Breast epithelium (tissue), 3 donors: ENCODE results near the gene SAMM50.

Source experiments
- POLR2A ChIP-seq: fragments of 450-650 bp; IDR thresholded peaks from one replicate; pipeline ENCODE4 v1.6.1; 2016; ENCODE audit warnings: antibody characterized with exemption, mild to moderate bottlenecking, moderate library complexity
- TF ChIP-seq, protein P1 (sequence below), 3 donors: fragments of 450-650 bp; IDR thresholded peaks; one replicate each; pipeline ENCODE4 v1.5.1; 2016 to 2017; ENCODE audit warnings: antibody characterized with exemption in 3 of 3, mild to moderate bottlenecking in 3 of 3, moderate library complexity in 3 of 3

- TF ChIP-seq, protein P1, sequence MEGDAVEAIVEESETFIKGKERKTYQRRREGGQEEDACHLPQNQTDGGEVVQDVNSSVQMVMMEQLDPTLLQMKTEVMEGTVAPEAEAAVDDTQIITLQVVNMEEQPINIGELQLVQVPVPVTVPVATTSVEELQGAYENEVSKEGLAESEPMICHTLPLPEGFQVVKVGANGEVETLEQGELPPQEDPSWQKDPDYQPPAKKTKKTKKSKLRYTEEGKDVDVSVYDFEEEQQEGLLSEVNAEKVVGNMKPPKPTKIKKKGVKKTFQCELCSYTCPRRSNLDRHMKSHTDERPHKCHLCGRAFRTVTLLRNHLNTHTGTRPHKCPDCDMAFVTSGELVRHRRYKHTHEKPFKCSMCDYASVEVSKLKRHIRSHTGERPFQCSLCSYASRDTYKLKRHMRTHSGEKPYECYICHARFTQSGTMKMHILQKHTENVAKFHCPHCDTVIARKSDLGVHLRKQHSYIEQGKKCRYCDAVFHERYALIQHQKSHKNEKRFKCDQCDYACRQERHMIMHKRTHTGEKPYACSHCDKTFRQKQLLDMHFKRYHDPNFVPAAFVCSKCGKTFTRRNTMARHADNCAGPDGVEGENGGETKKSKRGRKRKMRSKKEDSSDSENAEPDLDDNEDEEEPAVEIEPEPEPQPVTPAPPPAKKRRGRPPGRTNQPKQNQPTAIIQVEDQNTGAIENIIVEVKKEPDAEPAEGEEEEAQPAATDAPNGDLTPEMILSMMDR (IDR thresholded peaks at IDR 0.05), result no peak
- TF ChIP-seq POLR2A, result no peak
Observed at GRCh38 chr22:43975041-43975440, 19.8 kb downstream of the SAMM50 start.
